Breast epithelium (tissue), 4 donors: ENCODE measurements around the gene ADARB2. TPM values are rescaled to one million over a fixed set of nuclear protein-coding genes. Genes with fewer than 3 reads are reported as not detected.

Source experiments
- DNase-seq, 2 donors: peaks; one replicate each; pipeline ENCODE4 v3.0.0-alpha.2; 2019; ENCODE audit warnings: low spot score in 2 of 2
- H3K27ac ChIP-seq, 2 donors: fragments of 200-600 bp; sonication (generic) in 1 of 2; one replicate each; pipeline ENCODE4 v1.5.1; 2016 to 2019; ENCODE audit warnings: mild to moderate bottlenecking in 1 of 2
- H3K27me3 ChIP-seq, 2 donors: fragments of 200-600 bp; sonication (generic) in 1 of 2; one replicate each; pipeline versions ENCODE4 v1.5.1 to v1.6.0; 2017 to 2019; ENCODE audit warnings: control low read depth in 1 of 2, mild to moderate bottlenecking in 1 of 2
- H3K36me3 ChIP-seq: fragments of 200-600 bp; one replicate; pipeline ENCODE4 v1.5.1; 2019
- H3K4me1 ChIP-seq, 2 donors: fragments of 200-600 bp; sonication (generic); one replicate each; pipeline ENCODE4 v1.5.1; 2016 to 2019; ENCODE audit warnings: control low read depth in 1 of 2
- H3K4me3 ChIP-seq, 3 donors: fragments of 200-600 bp; sonication (generic); 1 replicate in 2 of 3; 2 replicates in 1 of 3; pipeline ENCODE4 v1.5.1; 2016 to 2019; ENCODE audit warnings: mild to moderate bottlenecking in 3 of 3, moderate library complexity in 2 of 3
- H3K9me3 ChIP-seq, 2 donors: fragments of 200-600 bp; sonication (generic) in 1 of 2; one replicate each; pipeline ENCODE4 v1.5.1; 2016 to 2019; ENCODE audit warnings: control low read depth in 1 of 2
- CTCF ChIP-seq, 3 donors: fragments of 450-650 bp; IDR thresholded peaks; one replicate each; pipeline ENCODE4 v1.5.1; 2016 to 2017; ENCODE audit warnings: antibody characterized with exemption in 3 of 3, mild to moderate bottlenecking in 3 of 3, moderate library complexity in 3 of 3
- POLR2A ChIP-seq: fragments of 450-650 bp; IDR thresholded peaks from one replicate; pipeline ENCODE4 v1.6.1; 2016; ENCODE audit warnings: antibody characterized with exemption, mild to moderate bottlenecking, moderate library complexity
- POLR2AphosphoS5 ChIP-seq, 3 donors: sonication (generic); formaldehyde crosslinking; IDR thresholded peaks; one replicate each; pipeline ENCODE4 v1.6.1; 2017; ENCODE audit warnings: antibody characterized with exemption in 3 of 3
- intact Hi-C: fragments of 100-400 bp; cut with DNase I; formaldehyde crosslinking; loops from one replicate; pipeline ENCODE4 v1.15.1; 2023; ENCODE audit warnings: low total_unique reads
- total RNA-seq, 3 donors: library from RNA; depleted of rRNA; stranded (reverse); fragments of >200 nt; gene quantifications; one replicate each; pipeline ENCODE4 v1.1.0, GENCODE V29; 2016

The ADARB2 gene
- total RNA-seq, 3 donors from 2014 or later: 0.32 to 3.9 (median 2.0) TPM

- intact Hi-C loops: no loop called here
- Histone ChIP-seq H3K4me1 (peaks cover 0 to 5% of the 10 kb centered on the region in 2 donors), H3K9me3 (no peaks in the 10 kb centered on the region), H3K36me3 (no peaks in the 10 kb centered on the region), H3K4me3 (peak overlapping the region; percentile 14 to 57 (median 35)), H3K27me3 (peaks cover 0 to 90% of the 10 kb centered on the region in 2 donors), H3K27ac (no peak overlapping the region)
- TF ChIP-seq POLR2A (no peak), POLR2AphosphoS5 (IDR thresholded peaks at IDR 0.05) (no peak), CTCF (IDR thresholded peaks at IDR 0.05) (no peak)
- no peak for DNase-seq
These were observed 428 bp downstream of the ADARB2 start for GRCh38 chr10:1736972-1737221.

- Histone ChIP-seq H3K4me3 (peak overlapping the region; percentile 14 to 57 (median 35)), H3K27ac (no peak overlapping the region), H3K9me3 (no peaks in the 10 kb centered on the region), H3K4me1 (peaks cover 0 to 5% of the 10 kb centered on the region in 2 donors), H3K36me3 (no peaks in the 10 kb centered on the region), H3K27me3 (peaks cover 0 to 93% of the 10 kb centered on the region in 2 donors)
- DNase-seq: no peak
- TF ChIP-seq POLR2A: no peak
- no peak for TF ChIP-seq POLR2AphosphoS5 (IDR thresholded peaks at IDR 0.05)
- no peak for TF ChIP-seq CTCF (IDR thresholded peaks at IDR 0.05)
- intact Hi-C loops: no loop called here
These were observed 967 bp downstream of the ADARB2 start for GRCh38 chr10:1736144-1736971.

- Histone ChIP-seq H3K9me3 (no peaks in the 10 kb centered on the region), H3K27me3 (peaks cover 0 to 90% of the 10 kb centered on the region in 2 donors), H3K4me1 (peaks cover 0 to 5% of the 10 kb centered on the region in 2 donors), H3K27ac (no peak overlapping the region), H3K4me3 (no peak overlapping the region), H3K36me3 (no peaks in the 10 kb centered on the region)
- intact Hi-C loops: no loop called here
- DNase-seq: no peak
- TF ChIP-seq CTCF (IDR thresholded peaks at IDR 0.05) (no peak), POLR2A (no peak), POLR2AphosphoS5 (IDR thresholded peaks at IDR 0.05) (no peak)
These were observed 1.8 kb downstream of the ADARB2 start for GRCh38 chr10:1735562-1735961.

GRCh38 chr10:1734288-1734687 lies 3.0 kb downstream of the ADARB2 start:
- H3K9me3 ChIP-seq: no peaks in the 10 kb centered on the region
- intact Hi-C loops: no loop called here
- H3K4me3 ChIP-seq: no peak overlapping the region
- H3K36me3 ChIP-seq: no peaks in the 10 kb centered on the region
- H3K27me3 ChIP-seq: peaks cover 0 to 89% of the 10 kb centered on the region in 2 donors
- no peak for TF ChIP-seq POLR2A
- no peak for TF ChIP-seq CTCF (IDR thresholded peaks at IDR 0.05)
- TF ChIP-seq POLR2AphosphoS5 (IDR thresholded peaks at IDR 0.05): no peak
- H3K4me1 ChIP-seq: peaks cover 0 to 5% of the 10 kb centered on the region in 2 donors
- no peak for DNase-seq
- no peak overlapping the region for H3K27ac ChIP-seq

GRCh38 chr10:1733720-1734119 lies 3.6 kb downstream of the ADARB2 start:
- intact Hi-C loops: no loop called here

More at GRCh38 chr10:1733720-1734119, 3.6 kb downstream of the ADARB2 start:
- Histone ChIP-seq H3K4me1 (peaks cover 0 to 5% of the 10 kb centered on the region in 2 donors), H3K27me3 (peaks cover 0 to 87% of the 10 kb centered on the region in 2 donors), H3K9me3 (no peaks in the 10 kb centered on the region), H3K27ac (no peak overlapping the region), H3K4me3 (no peak overlapping the region), H3K36me3 (no peaks in the 10 kb centered on the region)
- DNase-seq: no peak
- no peak for TF ChIP-seq POLR2A
- TF ChIP-seq CTCF (IDR thresholded peaks at IDR 0.05): no peak
- TF ChIP-seq POLR2AphosphoS5 (IDR thresholded peaks at IDR 0.05): no peak
